Breast epithelium (tissue), 3 donors: Measurements from ENCODE around the gene PDCD2L.

Experiments used
- POLR2A ChIP-seq: fragments of 450-650 bp; IDR thresholded peaks from one replicate; pipeline ENCODE4 v1.6.1; 2016; ENCODE audit warnings: antibody characterized with exemption, mild to moderate bottlenecking, moderate library complexity
- POLR2AphosphoS5 ChIP-seq, 3 donors: sonication (generic); formaldehyde crosslinking; IDR thresholded peaks; one replicate each; pipeline ENCODE4 v1.6.1; 2017; ENCODE audit warnings: antibody characterized with exemption in 3 of 3
- TF ChIP-seq, protein P1 (sequence below), 3 donors: fragments of 450-650 bp; IDR thresholded peaks; one replicate each; pipeline ENCODE4 v1.5.1; 2016 to 2017; ENCODE audit warnings: antibody characterized with exemption in 3 of 3, mild to moderate bottlenecking in 3 of 3, moderate library complexity in 3 of 3

DNA sequence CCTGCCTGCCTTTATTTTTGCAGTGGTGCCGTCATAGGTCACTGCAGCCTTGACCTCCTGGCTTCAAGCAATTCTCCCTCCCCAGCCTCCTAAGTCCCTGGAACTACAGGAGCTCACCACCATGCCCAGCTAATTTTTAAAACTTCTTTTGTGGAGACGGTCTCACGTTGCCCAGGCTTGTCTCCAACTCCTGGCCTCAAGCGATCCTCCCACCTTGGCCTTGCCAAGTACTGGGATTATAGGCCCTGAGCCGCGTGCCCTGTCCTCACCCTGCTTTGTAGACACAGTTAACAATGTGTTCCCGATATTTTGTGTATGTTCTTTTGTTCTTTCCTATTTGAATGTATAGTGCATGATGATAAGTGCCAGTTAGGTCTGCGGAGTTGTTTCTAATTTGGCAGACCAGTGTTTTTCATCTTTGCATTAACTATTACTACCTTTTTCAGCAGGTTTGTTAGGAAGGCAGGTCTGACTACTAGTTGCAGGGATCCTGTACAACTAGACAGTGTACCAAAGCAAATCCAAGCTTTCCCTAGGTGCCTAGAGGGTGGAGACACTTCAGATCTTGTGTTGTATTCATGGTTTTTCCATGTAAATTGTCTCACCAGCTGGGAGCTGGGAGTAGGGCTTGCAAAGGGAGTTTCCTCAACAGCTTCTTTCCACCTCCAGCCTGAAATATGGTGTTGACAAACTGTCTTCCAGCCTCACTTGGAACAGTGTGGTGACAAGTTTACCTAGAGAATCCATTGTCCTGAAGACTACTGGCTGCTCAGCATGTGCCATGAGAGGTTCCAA, 67.9 kb downstream of the PDCD2L start:
- TF ChIP-seq POLR2A (no peak), POLR2AphosphoS5 (IDR thresholded peaks at IDR 0.05) (no peak)
- TF ChIP-seq, protein P1, sequence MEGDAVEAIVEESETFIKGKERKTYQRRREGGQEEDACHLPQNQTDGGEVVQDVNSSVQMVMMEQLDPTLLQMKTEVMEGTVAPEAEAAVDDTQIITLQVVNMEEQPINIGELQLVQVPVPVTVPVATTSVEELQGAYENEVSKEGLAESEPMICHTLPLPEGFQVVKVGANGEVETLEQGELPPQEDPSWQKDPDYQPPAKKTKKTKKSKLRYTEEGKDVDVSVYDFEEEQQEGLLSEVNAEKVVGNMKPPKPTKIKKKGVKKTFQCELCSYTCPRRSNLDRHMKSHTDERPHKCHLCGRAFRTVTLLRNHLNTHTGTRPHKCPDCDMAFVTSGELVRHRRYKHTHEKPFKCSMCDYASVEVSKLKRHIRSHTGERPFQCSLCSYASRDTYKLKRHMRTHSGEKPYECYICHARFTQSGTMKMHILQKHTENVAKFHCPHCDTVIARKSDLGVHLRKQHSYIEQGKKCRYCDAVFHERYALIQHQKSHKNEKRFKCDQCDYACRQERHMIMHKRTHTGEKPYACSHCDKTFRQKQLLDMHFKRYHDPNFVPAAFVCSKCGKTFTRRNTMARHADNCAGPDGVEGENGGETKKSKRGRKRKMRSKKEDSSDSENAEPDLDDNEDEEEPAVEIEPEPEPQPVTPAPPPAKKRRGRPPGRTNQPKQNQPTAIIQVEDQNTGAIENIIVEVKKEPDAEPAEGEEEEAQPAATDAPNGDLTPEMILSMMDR (IDR thresholded peaks at IDR 0.05) = no peak
